GM21529 (cell line): ENCODE results near the gene MTA1.

Experiments
- ATAC-seq: cut with Tn5 transposase; IDR thresholded peaks from one replicate; pipeline ENCODE4 v1.9.1; 2021; ENCODE audit not compliant: unreplicated experiment

MTA1 gene

GRCh38 chr14:105442125-105442524, 22.5 kb downstream of the MTA1 start:
- ATAC-seq: no peak

DNA sequence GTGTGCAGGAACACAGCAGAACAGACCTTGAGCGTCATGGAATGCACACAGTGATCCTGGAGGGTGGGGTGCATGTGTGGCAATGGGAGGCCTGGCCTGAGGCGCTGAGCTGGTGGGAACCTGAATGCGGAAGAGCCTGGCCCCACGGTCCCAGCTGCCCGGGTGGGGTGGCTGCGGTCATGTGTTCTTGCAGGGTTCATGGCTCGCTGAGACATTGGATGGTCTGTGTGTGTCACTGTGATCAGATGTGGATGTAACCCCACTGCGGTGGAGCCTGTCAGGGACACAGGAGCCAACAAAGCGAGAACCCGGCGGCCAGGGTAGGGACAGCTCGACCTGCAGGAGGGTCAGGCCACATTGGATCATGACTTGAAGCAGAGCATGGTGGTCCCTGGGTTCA, 23.2 kb downstream of the MTA1 start:
- ATAC-seq: no peak

DNA sequence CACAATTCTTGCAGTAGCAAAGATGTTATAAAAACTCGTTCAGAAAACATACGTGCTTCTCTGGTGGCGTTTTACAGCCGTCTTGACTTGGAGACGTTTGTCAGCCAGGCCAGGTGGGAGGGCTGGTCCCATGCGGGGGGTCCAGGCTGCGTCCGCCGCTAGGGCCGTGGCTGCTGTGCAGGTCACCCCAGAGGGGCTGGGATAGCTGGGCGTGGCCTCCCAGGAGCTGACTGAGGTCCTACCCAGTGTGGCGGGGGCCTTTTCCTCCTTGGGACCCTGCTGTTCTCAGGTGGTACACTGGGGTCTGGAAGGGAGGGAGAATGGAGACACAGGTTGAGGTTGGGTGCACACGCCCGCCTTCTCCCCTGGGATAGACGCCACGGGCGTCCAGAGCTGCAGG, 25.2 kb downstream of the MTA1 start:
- no peak for ATAC-seq

DNA sequence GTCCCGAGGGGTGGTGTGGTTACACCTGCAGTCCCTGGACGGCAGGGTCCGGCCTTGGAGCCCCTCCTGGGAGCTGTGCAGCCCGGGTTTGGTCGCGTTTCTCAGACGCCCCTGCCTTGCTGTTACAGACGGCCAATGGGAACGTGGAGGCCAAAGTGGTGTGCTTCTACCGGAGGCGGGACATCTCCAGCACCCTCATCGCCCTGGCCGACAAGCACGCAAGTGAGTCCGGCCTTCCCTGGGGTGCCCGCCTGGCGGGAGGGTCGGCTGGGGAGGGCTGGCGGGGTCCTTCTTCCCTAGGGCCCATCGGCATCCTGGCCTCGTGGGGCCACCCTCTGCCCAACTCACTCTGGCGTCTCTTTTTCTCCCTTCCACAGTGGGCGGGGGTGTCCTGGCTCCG, 25.7 kb downstream of the MTA1 start:
- ATAC-seq: no peak

GRCh38 chr14:105445901-105446845, 26.5 kb downstream of the MTA1 start:
- no peak for ATAC-seq

GRCh38 chr14:105446971-105447370, 27.3 kb downstream of the MTA1 start:
- ATAC-seq: no peak

DNA sequence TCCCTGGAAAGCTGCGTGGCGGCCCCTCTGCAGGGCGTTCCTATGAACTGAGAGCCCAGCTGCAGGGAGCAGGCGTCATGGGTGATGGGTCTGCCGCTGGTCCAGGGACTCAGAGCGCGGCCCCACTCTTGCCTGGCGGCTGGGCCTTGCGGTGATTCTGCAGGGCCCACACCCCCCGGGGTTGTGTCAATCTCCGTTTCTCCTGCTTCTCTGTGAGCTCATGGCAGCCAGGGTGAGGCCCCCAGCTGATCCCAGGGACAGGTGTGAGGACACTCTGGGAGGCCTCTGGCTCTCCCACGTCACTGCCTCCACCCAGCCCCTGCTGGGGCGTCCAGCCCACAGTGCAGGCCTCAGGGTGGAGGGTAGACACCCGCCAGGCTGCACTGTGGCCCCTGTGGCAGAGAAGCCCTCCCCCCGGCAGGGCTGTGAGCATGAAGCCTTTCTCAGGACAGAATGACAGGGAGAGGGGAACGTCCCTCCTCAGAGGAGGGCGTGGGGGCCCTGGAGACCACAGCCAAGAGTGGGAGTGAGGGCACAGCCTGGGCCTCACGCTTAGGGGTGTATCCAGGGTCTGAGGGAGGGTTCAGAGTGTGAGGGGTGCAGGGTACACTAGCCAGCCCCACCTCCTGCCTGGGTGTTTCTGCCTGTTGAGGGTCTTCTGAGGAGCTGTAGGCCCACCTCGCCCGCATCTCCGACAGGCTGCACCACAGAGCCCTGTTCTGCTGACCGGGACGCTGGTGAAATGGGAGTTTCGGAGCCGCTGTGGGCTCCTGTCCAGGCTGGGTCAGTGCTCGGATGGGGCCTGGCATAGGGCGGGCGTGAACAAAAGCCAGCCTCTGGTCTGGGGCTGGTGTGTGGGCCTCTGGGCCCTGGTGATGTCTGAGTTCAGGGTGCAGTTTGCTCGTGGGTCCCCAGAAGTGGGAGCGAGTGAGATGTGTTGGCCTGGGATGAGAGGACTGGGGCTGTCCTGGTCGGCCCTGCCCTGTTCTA, 28.3 kb downstream of the MTA1 start:
- ATAC-seq: no peak

DNA sequence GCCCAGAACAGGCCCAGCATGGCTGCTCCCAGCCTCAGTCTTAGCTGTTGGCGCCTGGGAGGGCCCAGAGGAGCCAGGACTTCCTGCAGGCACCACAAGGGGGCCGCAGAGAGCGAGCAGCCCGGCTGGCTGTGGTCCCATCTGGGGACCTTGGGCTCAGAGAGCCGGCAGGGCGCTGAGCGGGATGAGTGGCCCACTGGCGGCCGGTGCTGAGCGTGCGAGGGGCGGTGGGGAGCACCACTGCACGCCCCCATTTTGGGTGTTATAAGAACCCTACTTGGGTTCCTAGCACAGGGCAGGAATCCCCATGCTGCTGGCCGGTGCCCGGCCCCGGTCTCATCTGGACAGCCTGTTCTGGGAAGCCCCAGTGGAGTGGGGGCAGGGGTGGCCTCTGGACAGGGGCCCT, 29.1 kb downstream of the MTA1 start:
- peak; percentile 58 for ATAC-seq

GRCh38 chr14:105449276-105450122, 29.9 kb downstream of the MTA1 start:
- no peak for ATAC-seq

DNA sequence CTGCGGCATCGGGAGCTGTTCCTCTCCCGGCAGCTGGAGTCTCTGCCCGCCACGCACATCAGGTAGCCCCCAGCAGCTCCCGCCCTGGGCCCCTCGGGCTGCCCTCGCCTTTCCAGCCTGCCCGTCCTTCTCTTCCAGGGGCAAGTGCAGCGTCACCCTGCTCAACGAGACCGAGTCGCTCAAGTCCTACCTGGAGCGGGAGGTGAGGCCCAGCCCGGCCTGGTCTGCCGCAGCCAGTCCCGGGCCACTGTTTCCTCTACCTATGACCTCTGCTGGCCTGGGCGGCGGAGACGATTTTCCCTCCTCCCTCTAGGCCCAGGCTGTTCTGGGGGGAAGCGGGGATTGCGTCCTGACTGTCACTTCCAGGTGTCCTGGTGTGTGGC, 30.5 kb downstream of the MTA1 start:
- ATAC-seq: no peak

DNA sequence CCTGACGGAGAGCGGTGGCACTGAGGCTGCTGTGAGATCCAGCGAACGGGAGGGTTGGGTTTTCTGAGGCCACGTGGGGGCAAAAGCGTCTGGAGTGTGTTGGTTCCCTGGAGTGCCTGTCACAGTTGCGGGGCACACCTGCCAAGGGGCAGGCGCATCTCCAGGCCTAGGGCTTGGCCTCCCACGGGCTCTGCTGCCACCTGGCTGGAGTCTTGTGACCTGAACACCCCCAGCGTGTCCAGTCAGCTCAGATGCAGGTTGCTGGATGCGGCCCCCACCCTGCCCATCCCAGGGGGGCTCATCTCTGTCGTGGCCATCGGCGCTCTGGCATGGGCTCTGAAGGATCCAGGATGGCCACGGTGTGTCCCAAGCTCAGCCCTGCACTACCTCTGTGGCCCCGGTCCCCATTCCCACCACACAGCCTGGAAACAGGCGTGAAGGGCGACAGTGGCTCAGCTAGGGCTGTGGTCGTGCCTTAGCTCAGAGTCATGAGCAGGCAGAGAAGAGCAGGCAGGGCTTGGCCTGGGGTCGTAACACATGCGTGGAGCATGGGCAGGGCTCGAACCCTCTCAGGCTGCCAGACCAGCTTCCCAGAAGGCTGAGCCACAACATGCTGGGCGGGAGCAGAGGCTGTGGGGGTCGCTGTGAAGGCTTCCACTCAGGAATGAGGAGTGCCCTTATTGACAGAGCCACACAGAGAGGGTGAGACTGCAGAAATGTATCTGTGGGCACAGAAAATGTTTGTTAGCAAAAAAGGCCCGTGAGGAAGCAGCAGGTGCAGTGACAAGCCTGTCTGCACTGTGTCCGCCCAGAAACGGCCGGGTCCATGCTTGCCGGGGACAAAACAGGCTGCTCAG, 31.5 kb downstream of the MTA1 start:
- no peak for ATAC-seq

- ATAC-seq: no peak
Observed at GRCh38 chr14:105452963-105453362, 33.3 kb downstream of the MTA1 start.

DNA sequence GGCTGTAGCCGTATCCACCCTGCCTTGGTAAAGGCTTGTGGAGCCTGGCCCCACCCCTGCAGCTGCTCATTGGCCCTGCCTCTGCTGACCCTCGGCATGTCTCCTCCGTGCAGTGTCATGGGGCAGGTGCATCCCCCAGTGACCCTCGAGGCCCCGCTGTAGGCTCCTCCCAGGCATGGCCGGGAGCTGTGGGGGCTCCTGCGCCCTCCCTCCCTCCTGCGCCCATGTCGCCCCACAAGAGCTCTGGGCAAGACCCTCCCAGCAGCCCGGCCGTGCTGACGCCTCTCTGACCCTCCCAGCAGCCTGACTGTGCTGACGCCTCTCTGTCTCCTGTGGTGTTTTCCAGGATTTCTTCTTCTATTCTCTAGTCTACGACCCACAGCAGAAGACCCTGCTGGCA, 34.2 kb downstream of the MTA1 start:
- ATAC-seq: no peak

DNA sequence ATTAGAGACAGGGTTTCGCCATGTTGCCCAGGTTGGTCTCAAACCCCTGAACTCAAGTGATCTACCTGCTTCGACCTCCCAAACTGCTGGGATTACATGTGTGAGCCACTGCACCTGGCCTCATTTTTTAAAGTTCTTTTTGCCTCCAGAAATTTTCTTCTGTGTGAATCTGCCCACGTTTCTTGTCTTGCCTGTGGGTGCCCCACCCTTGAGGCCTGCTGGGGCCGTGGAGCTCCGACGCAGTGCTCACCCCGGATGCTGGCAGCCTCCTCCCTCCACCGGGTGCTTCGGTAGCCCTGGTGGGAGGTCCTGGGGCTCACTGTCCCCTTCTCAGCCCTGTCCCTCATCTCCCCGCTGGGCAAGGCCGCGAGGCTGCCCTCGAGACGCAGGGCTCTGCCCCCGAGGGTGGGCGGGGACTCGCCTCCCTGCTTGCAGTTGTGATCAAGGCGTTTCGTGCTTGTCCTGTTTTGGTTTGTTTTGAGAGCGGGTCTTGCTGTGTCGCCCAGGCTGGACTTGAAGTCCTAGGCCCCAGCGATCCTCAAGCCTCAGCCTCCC, 35.5 kb downstream of the MTA1 start:
- ATAC-seq: no peak

DNA sequence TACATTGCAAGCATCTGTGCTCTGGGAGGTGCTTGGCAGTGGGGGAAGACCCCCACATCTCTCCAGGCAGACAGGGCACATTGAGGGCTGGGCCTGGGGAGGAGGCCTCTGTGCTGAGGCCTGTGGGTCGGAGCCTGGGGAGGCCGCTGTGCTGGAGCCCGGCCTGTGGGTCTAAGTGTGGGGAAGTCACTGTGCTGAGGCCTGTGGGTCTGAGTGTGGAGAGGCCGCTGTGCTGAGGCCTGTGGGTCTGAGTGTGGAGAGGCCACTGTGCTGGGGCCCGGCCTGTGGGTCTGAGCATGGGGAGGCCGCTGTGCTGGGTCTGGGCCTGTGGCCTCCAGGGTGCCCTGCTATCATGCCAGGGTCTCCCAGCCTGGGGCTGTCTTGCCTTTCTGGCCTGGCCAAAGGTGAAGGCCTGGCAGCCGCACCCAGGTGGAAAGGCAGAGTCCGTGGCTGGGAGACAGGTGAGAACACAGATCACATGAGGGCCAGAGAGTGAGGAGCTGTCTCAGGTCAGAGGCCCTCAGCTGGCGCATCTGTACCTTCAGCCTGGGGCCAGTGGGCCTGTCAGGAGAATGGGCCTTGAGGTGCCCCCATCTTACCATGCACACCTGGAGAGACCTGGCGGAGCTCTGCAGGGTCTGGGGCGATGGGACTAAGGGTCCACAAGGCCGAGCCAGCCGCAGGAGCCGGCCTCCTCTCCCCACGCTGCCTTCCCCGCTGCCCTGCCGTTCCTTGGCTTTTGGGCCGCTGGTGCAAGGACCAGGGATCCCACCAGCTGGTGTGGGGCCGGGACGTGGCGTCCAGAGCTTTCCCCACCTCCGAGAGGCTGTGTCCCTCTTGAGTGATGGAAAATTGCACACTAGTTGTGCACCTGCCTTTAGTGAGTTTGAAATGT, 36.4 kb downstream of the MTA1 start:
- ATAC-seq: no peak

DNA sequence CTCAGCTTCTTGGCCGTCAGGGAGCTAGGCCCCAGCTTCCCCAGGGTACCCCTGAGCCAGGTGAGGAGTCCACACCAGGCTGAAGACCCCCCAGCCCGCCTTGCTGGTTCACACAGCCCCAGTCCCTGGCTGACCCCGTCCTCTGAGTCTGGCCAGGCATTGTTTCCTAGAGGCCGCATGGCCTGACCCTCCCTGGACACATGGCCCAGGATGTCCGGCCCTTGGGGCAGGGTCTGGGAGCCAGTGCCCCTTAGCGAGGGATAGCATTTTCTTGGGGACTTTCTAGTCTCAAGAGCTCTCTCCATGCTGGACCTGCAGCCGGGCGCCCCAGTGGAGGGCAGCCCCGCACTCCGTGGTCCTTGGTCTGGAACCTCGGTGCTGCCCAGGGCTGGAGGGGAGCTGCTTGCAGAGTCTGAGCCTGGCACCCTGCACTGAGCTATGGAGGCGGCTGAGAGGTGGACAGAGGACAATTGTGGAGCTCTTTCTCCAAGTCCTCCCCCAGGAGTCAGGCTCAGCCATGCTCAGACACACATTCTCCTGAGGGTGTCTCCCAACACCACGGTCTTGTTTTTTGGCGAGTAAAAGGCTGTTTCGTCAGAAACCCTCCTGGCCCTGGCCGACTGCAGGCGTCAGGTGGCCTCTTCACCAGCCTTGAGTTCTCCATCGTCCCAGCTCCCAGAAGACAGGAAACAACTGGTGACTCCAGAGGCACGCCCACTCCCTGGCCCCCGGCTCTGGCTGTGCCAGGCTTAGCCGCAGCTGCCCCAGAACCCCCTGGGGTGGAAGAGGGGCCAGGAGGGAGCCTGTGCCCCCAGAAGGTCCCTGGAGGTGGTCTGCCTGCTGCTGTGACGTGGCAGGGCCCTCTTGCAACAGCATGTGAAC, 37.4 kb downstream of the MTA1 start:
- no peak for ATAC-seq

DNA sequence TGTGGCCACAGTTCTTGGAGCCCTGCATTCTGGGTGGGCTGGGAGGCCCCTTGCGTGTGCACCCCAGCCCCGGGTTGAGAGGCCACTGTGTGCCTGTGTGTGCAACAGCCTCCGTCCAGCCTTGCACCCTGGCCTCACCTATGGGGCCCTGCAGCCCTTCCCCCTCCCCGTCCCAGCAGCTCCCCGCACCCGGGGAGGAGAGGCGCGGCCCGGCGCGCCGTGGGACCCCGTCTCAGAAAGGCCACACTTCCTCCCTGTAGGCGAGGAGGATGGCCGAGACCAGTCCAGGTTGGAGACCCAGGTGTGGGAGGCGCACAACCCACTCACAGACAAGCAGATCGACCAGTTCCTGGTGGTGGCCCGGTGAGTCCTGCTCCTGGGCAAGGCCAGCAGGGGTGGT, 38.4 kb downstream of the MTA1 start:
- no peak for ATAC-seq

DNA sequence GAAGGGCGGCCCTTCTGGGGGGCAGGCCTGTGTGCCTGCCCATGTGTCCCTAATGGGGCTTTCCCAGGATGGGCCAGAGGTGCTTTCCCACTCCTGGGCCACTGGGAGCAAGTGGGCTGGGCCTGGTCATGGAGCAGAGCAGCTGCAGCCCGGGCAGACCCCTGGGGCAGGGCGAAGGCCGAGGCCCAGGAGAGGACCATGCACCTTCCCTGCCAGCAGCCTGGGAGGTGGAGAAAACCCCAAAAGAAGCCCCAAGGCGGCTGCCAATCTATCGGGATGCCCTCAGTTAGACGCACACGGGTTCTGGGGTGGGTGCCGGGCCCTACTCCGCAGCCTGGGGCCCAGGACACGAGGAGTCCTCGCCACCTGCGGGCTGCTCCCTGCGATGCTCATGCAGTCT, 38.9 kb downstream of the MTA1 start:
- no peak for ATAC-seq
